NCI-H2081 treated with DMSO at 0.1 percent for 48 hours (cell line): Measurements from ENCODE around the gene COMMD2.

Experiments used
- DNase-seq: peaks from one replicate; lab custom pipeline; 2025; lab: John Stamatoyannopoulos, UW

The COMMD2 gene

GRCh38 chr3:149702691-149703441 is 49.4 kb downstream of the COMMD2 start:
- DNase-seq, result no peak

GRCh38 chr3:149701977-149702350 is 50.3 kb downstream of the COMMD2 start:
- no peak for DNase-seq

- DNase-seq, result no peak
These were observed 50.9 kb downstream of the COMMD2 start for GRCh38 chr3:149701206-149701976.
